K562 (cell line): Measurements from ENCODE around the gene ACAT2. TPM values are rescaled to one million over a fixed set of nuclear protein-coding genes. Genes with fewer than 3 reads are reported as not detected.

Source experiments
- BCL6 ChIP-seq: fragments of 250-450 bp; sonication (Bioruptor Pico); IDR thresholded peaks from 2 replicates; pipeline ENCODE4 v1.4.0; 2020
- CBFA2T2 ChIP-seq: fragments of 450-650 bp; conservative IDR thresholded peaks from 2 replicates; pipeline ENCODE4 v1.6.1; 2017; ENCODE audit warnings: mild to moderate bottlenecking
- CBFB ChIP-seq: sonication (generic); formaldehyde crosslinking; IDR thresholded peaks from 2 replicates; pipeline ENCODE4 v1.4.0; 2020; ENCODE audit warnings: mild to moderate bottlenecking, missing genetic modification reagents
- CHD7 ChIP-seq: fragments of 200-600 bp; sonication (generic); IDR thresholded peaks from one replicate; pipeline ENCODE4 v1.6.1; 2012; ENCODE audit warnings: mild to moderate bottlenecking, low read depth, low read length, inconsistent platforms
- ETS2 ChIP-seq: IDR thresholded peaks from 2 replicates; pipeline ENCODE4 v1.6.1; 2016; ENCODE audit warnings: borderline replicate concordance, missing genetic modification characterization, mild to moderate bottlenecking, moderate library complexity, missing compliant biosample characterization; ENCODE audit not compliant: poor library complexity, severe bottlenecking
- HOMEZ ChIP-seq: fragments of 250-450 bp; sonication (Bioruptor Pico); IDR thresholded peaks from 2 replicates; pipeline ENCODE4 v1.4.0; 2020; ENCODE audit warnings: mild to moderate bottlenecking, moderate library complexity
- RBBP5 ChIP-seq: fragments of 200-600 bp; sonication (generic); IDR thresholded peaks from 2 replicates; pipeline ENCODE4 v1.6.1; 2012; ENCODE audit warnings: borderline replicate concordance, mild to moderate bottlenecking, low read length, control low read depth, inconsistent platforms; ENCODE audit not compliant: insufficient read depth, poor library complexity, severe bottlenecking
- TAF7 ChIP-seq: fragments of 450-650 bp; IDR thresholded peaks from 2 replicates; pipeline ENCODE4 v1.6.1; 2016; ENCODE audit warnings: missing genetic modification characterization, missing compliant biosample characterization
- XRCC5 ChIP-seq: fragments of 200-400 bp; formaldehyde crosslinking; IDR thresholded peaks from 2 replicates; pipeline ENCODE4 v1.6.1; 2017; ENCODE audit warnings: low read depth, mild to moderate bottlenecking, low read length
- ZMIZ1 ChIP-seq, 2 experiments: fragments of 150-350 bp in 1 of 2; IDR thresholded peaks; 2 replicates each; pipeline ENCODE4 v1.6.1; 2012 to 2016; ENCODE audit warnings: low read depth in 2 of 2, low read length in 2 of 2, mild to moderate bottlenecking in 1 of 2, moderate library complexity in 1 of 2
- polyA plus RNA-seq, 8 experiments: library from polyadenylated mRNA; depleted of rRNA in 4 of 8; stranded (reverse) in 5 of 8; unstranded in 3 of 8; fragments of >200 nt; fragmentation: Nextera tagmentation in 2 of 8; fragmentation: Illumina TruSeq in 1 of 8; extraction: Ambion mirVana in 2 of 8; extraction: Trizol in 1 of 8; gene quantifications; 2 replicates each; pipeline versions ENCODE4 v1.2.1 to v1.2.3, GENCODE V29; 2011 to 2014; ENCODE audit warnings: inconsistent platforms in 1 of 8, missing spikeins in 1 of 8
- total RNA-seq, 7 experiments: library from RNA; depleted of rRNA in 6 of 7; stranded (reverse); fragments of >200 nt in 6 of 7; fragmentation: Illumina TruSeq in 2 of 7; extraction: Trizol in 2 of 7; gene quantifications; 2 replicates each; pipeline versions ENCODE4 v1.2.1 to v1.2.3, GENCODE V29; 2011 to 2021; ENCODE audit warnings: low replicate concordance in 1 of 7

ACAT2 gene
- total and polyA plus RNA-seq, 9 of the 15 experiments (the other 6 are each of a cell fraction or from before 2014, with no cell fraction given): 63.0 to 309 (median 144) TPM

DNA sequence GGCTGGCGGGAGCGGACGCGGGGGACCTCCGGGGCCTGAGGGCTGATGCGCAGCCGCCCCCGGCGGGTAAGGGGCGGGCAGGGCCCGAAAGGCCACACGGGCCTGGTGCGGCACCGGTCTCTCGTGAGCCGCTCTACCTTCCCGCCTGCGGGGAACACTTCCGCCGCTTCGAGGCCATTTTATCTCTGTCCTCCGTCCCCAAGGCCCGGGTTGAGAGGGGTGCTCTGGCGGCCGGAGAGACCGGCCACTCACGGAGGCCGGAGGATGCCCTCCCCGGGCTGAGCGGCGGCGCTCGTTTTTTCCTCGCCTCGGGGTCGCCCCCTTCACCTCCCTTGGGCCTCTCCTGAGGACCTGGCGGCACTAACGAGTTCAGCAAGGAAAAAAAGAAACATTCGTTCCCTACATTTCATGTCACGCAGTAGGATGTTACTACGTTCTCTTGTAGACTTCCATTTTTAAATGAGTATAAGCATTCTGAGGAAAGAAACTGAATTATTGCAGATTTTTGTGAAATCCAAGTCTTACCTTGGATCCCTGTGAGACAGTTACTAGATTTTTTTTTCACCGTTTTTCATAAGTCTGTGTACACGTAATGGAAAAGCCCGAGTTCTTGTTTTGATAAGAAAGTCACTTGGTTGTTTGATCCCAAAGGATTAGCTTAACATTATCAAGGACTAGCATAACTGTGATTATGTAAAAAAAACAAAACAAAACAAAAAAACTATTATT lies 34.0 kb upstream of the ACAT2 start (continued):
- TF ChIP-seq HOMEZ (CRISPR knock-in tag) (no peak), CBFB (CRISPR knock-in tag) (no peak), ZMIZ1 (IDR thresholded peaks at IDR 0.05; ENCODE audit: low read depth in 2 of 2, low read length in 2 of 2) (no peak), TAF7 (tag) (peak; percentile 33; the same call in 1 of the 2 replicates), XRCC5 (0 out of 2 replicates have a peak, but pooled peaks have one; percentile 38), CBFA2T2 (no peak), RBBP5 (peak; percentile 75), ETS2 (no peak), BCL6 (CRISPR knock-in tag) (no peak), CHD7 (peak; percentile 8)
